A673 (cell line): ENCODE data around the gene PECR.

Source experiments
- EZH2 ChIP-seq: fragments of 200-600 bp; sonication (generic); IDR thresholded peaks from 2 replicates; pipeline ENCODE4 v1.6.1; 2017; ENCODE audit warnings: borderline replicate concordance, low read depth, mild to moderate bottlenecking, mixed read lengths, antibody characterized with exemption, low read length; ENCODE audit not compliant: poor library complexity, severe bottlenecking
- TF ChIP-seq, protein P1 (sequence below): fragments of 300-800, 200-600 bp; sonication (generic); conservative IDR thresholded peaks from 2 replicates; pipeline ENCODE4 v1.5.1; 2017; ENCODE audit warnings: low read depth, mild to moderate bottlenecking, antibody characterized with exemption, low read length, moderate library complexity, mixed read lengths

GRCh38 chr2:216103213-216103612, 21.6 kb upstream of the PECR start:
- TF ChIP-seq, protein P1, sequence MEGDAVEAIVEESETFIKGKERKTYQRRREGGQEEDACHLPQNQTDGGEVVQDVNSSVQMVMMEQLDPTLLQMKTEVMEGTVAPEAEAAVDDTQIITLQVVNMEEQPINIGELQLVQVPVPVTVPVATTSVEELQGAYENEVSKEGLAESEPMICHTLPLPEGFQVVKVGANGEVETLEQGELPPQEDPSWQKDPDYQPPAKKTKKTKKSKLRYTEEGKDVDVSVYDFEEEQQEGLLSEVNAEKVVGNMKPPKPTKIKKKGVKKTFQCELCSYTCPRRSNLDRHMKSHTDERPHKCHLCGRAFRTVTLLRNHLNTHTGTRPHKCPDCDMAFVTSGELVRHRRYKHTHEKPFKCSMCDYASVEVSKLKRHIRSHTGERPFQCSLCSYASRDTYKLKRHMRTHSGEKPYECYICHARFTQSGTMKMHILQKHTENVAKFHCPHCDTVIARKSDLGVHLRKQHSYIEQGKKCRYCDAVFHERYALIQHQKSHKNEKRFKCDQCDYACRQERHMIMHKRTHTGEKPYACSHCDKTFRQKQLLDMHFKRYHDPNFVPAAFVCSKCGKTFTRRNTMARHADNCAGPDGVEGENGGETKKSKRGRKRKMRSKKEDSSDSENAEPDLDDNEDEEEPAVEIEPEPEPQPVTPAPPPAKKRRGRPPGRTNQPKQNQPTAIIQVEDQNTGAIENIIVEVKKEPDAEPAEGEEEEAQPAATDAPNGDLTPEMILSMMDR, result no peak
- no peak for TF ChIP-seq EZH2
